Aorta (tissue), 5 donors: ENCODE data around the gene TGM4. TPM values are rescaled to one million over a fixed set of nuclear protein-coding genes. Genes with fewer than 3 reads are reported as not detected.

Source experiments
- ATAC-seq: fragments of 200-7000 bp; cut with Tn5 transposase; one replicate; pipeline ENCODE4 v1.9.1; 2022; ENCODE audit warnings: moderate library complexity; ENCODE audit not compliant: low FRiP score
- DNase-seq, 2 donors: peaks; one replicate each; pipeline ENCODE4 v3.0.0-alpha.2; 2020
- H3K27ac ChIP-seq, 2 donors: one replicate each; pipeline ENCODE4 v1.5.1; 2013; ENCODE audit warnings: low read length in 2 of 2, mild to moderate bottlenecking in 2 of 2, moderate library complexity in 2 of 2, control low read depth in 1 of 2, inconsistent platforms in 1 of 2, low read depth in 1 of 2
- H3K27me3 ChIP-seq, 2 donors: one replicate each; pipeline ENCODE4 v1.6.1; 2013; ENCODE audit warnings: control low read depth in 1 of 2, low read length in 1 of 2, mild to moderate bottlenecking in 1 of 2, moderate library complexity in 1 of 2; ENCODE audit not compliant: insufficient read depth in 2 of 2, control insufficient read depth in 1 of 2
- H3K36me3 ChIP-seq, 2 donors: one replicate each; pipeline ENCODE4 v1.6.1; 2013; ENCODE audit warnings: control low read depth in 1 of 2, low read length in 1 of 2, mild to moderate bottlenecking in 1 of 2; ENCODE audit not compliant: insufficient read depth in 2 of 2, control insufficient read depth in 1 of 2
- H3K4me1 ChIP-seq, 2 donors: one replicate each; pipeline ENCODE4 v1.6.1; 2013; ENCODE audit warnings: low read length in 2 of 2, control low read depth in 1 of 2, mild to moderate bottlenecking in 1 of 2, moderate library complexity in 1 of 2; ENCODE audit not compliant: insufficient read depth in 2 of 2, control insufficient read depth in 1 of 2
- H3K4me3 ChIP-seq, 2 donors: one replicate each; pipeline ENCODE4 v1.5.1; 2013; ENCODE audit warnings: low read length in 2 of 2, control low read depth in 1 of 2, mild to moderate bottlenecking in 1 of 2
- H3K9me3 ChIP-seq: one replicate; pipeline ENCODE4 v1.6.1; 2013; ENCODE audit warnings: mild to moderate bottlenecking, low read length; ENCODE audit not compliant: control insufficient read depth
- WGBS, 2 donors: extraction: QIAGEN DNeasy Blood & Tissue Kit; methylation state at CpG; one replicate each; pipeline ENCODE4 v1.1.7; 2013; 5-methylcytosine and 5-hydroxymethylcytosine counted together
- intact Hi-C, 2 donors: fragments of 100-400 bp; cut with DNase I; formaldehyde crosslinking; loops; one replicate each; pipeline versions ENCODE4 v1.14.2 to v1.15.0; 2022
- polyA plus RNA-seq, 2 donors: library from polyadenylated mRNA; stranded (reverse); fragments of 200-250 nt; gene quantifications; one replicate each; pipeline ENCODE4 v1.2.3, GENCODE V29; 2013
- total RNA-seq, 2 donors: library from RNA; stranded (reverse); fragmentation: NEBNext Ultra II Directional; extraction: Animal tissue kit (Norgen Biotek cat#: 25700); gene quantifications; one replicate each; pipeline ENCODE4 v1.2.1, GENCODE V29; 2021
- donor health status: healthy with polysubstance abuse.
- donor health status: Bipolar disorder and iron deficiency.
- donor health status: DM: no; HTN: no; CAD: no.
- donor health status: DM: no; HTN: no; CAD: no.
- donor health status: DM: yes; HTN: yes; CAD: no.

TGM4 gene
- total and polyA plus RNA-seq, 4 donors, result not detected

DNA sequence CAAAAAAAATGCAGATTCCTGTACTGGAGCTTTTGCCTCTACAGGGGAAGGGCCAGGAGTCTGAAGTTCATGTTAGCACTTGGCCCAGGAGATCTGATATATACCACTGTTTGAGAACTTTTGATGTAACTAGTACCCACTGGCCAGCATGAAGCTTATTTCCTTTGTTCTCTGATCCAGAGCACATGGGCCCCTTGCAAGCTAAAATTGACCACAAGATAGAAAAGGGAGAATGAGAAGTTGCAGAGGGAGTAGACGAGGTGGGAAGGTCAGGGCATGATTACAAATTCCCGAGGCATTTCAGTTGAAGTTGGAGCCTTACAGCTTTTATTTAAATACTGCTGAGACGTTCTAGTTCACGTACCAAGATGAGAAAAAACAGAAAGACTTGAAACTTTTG is 28.2 kb downstream of the TGM4 start:
- DNase-seq, result no peak
- ATAC-seq, result no peak
- H3K4me3 ChIP-seq, result no peak overlapping the region
- no peaks in the 10 kb centered on the region for H3K27me3 ChIP-seq
- H3K27ac ChIP-seq, result no peak overlapping the region
- H3K9me3 ChIP-seq, result peaks cover 1% of the 10 kb centered on the region
- H3K36me3 ChIP-seq, result no peaks in the 10 kb centered on the region
- 31 to 35% methylated on average over 4 of the region's 4 CpGs for WGBS, 2 donors
- intact Hi-C loops, result no loop called here
- H3K4me1 ChIP-seq, result no peaks in the 10 kb centered on the region

DNA sequence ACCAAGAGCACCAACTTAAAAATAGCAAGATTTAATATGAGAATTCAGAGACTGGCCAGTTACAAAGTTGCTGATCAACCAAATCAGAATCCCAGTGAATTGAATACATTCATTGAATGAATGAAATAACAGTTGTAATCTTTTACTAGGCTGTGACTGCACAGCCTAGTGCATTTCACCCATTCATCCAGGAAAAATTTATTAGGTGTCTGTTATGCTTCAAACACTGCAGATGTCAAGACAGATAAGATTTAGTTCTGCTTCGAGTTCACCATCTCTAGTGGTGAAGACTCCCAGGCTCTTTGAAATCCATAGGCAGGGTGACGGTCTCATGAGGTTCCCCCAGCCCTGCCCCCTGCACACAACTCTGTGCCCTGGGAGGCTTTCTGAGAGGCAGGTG is 28.9 kb downstream of the TGM4 start:
- Histone ChIP-seq H3K4me3 (no peak overlapping the region), H3K27me3 (no peaks in the 10 kb centered on the region), H3K4me1 (no peaks in the 10 kb centered on the region), H3K9me3 (peaks cover 1% of the 10 kb centered on the region), H3K36me3 (no peaks in the 10 kb centered on the region), H3K27ac (no peak overlapping the region)
- intact Hi-C loops, result no loop called here
- no peak for DNase-seq
- 43 to 51% methylated on average over 2 of the region's 2 CpGs for WGBS, 2 donors
- ATAC-seq, result no peak

DNA sequence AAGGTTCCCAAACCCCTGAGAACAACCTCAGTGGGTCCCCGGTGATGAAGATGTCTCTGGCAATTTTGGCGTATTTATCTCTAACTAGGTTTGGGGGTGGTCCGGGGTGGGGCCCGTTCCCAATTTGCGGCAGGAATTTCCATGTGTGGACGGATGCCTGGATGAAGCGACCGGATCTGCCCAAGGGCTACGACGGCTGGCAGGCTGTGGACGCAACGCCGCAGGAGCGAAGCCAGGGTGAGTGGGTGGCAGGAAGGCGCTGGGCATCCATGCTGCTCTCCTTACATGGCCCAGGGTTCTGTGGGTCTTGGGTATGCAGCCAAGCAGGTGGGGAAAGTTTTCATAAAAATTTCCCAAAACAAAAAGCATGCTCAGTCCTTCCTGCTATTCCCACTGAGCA is 29.3 kb downstream of the TGM4 start:
- 88% methylated on average over 15 of the region's 15 CpGs for WGBS, 2 donors
- intact Hi-C loops, result no loop called here
- no peak for ATAC-seq

DNA sequence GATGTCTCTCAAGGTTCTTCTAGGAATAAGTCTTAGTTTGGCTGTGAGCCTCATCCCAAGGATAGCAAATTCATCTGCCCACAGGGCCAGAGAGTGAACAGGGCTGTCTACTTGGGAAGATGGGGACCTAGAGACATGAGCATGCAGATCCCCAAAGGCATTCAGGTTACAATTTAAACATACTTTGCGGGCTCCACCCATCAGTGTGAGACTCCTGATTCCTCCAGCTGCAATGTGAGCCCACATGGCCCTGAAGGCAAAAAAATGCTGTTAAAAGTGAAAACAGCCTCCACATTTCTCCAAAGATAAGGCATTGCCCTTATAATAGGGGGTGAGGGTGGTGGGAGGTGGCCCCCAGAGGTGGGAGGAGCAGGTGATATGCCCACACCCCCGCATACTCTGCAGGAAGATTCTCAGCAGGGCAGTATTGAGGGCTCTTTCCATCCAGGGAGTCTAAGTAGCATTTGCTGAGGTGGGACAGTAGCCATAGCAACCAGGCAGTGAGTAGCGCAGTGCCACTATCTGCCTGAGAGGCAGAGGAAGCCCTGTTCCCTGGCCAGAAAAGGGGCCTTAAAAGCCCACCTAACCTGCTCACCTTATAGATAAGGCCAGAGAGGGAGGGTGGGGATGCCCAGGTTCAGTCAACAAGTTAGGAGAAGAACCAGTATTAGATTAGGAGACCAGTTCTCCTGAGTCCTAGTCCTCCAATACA is 31.2 kb downstream of the TGM4 start:
- Histone ChIP-seq H3K9me3 (peaks cover 1% of the 10 kb centered on the region), H3K27ac (no peak overlapping the region), H3K27me3 (no peaks in the 10 kb centered on the region), H3K4me1 (no peaks in the 10 kb centered on the region), H3K36me3 (no peaks in the 10 kb centered on the region), H3K4me3 (no peak overlapping the region)
- 87 to 89% methylated on average over 3 of the region's 3 CpGs for WGBS, 2 donors
- intact Hi-C loops, result no loop called here
- no peak for DNase-seq
- ATAC-seq, result no peak

More for the DNA sequence above, 29.3 kb downstream of the TGM4 start:
- DNase-seq, result no peak
- H3K9me3 ChIP-seq, result peaks cover 1% of the 10 kb centered on the region
- H3K27ac ChIP-seq, result no peak overlapping the region
- H3K27me3 ChIP-seq, result no peaks in the 10 kb centered on the region
- H3K4me3 ChIP-seq, result no peak overlapping the region
- H3K4me1 ChIP-seq, result no peaks in the 10 kb centered on the region
- no peaks in the 10 kb centered on the region for H3K36me3 ChIP-seq

DNA sequence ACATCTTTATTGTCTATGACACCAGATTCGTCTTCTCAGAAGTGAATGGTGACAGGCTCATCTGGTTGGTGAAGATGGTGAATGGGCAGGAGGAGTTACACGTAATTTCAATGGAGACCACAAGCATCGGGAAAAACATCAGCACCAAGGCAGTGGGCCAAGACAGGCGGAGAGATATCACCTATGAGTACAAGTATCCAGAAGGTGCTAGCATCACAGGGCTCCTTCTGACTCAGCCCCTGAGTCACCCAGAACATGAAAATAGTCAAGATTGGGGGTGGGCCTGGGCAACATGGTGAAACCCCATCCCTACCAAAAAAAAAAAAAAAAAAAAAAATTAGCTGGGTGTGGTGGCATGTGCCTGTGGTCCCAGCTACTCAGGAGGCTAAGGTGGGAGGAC is 32.6 kb downstream of the TGM4 start:
- Histone ChIP-seq H3K27me3 (no peaks in the 10 kb centered on the region), H3K36me3 (no peaks in the 10 kb centered on the region), H3K27ac (no peak overlapping the region), H3K9me3 (peaks cover 1% of the 10 kb centered on the region), H3K4me3 (no peak overlapping the region), H3K4me1 (no peaks in the 10 kb centered on the region)
- DNase-seq (no peak), ATAC-seq (no peak)
- 75 to 88% methylated on average over 4 of the region's 4 CpGs for WGBS, 2 donors
- intact Hi-C loops, result no loop called here

DNA sequence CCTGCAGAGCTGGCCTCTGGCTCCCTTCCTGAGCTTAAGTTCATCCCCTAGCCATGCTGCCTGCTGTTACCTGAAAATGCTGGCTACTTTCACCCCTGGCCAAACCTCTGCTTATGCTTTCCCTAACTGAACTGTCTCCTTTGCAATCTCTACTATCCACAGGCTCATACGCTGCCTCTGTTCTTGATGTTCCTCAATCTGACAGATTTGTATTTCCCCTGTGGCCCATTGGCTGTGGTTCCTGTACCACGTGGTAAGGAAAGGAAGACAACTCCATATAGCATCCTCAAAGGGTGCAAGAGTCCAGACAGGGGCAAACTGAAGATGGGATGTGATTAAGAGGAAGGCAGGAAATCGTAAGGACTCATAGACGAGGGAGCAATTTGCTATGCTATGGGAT is 33.2 kb downstream of the TGM4 start:
- ATAC-seq, result no peak
- Histone ChIP-seq H3K9me3 (peaks cover 1% of the 10 kb centered on the region), H3K27ac (no peak overlapping the region), H3K4me3 (no peak overlapping the region), H3K4me1 (no peaks in the 10 kb centered on the region), H3K27me3 (no peaks in the 10 kb centered on the region), H3K36me3 (no peaks in the 10 kb centered on the region)
- 65 to 67% methylated on average over 4 of the region's 4 CpGs for WGBS, 2 donors
- no peak for DNase-seq
- intact Hi-C loops, result no loop called here

DNA sequence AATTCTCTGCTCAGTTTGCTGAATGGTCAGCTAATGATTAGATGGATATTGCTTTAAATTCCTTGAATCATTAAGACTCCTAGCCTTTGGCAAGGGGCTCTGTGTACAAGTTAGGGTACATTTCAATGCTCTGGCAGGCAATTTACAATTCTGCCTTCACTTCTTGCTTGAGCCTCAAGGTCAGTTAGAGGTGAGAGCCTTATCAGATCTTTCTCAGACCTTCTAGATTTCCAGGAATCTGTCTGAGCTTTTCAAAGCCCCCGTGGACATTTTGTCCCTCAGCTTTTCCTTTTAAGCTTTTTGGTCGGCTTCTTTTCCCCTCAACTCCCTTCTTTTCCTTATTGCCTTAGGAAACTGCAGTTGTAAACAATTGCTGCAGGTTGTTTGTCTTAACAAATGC is 34.7 kb downstream of the TGM4 start:
- no peaks in the 10 kb centered on the region for H3K36me3 ChIP-seq
- DNase-seq, result no peak
- H3K27ac ChIP-seq, result no peak overlapping the region
- intact Hi-C loops, result no loop called here
- H3K4me1 ChIP-seq, result no peaks in the 10 kb centered on the region
- no peak overlapping the region for H3K4me3 ChIP-seq
- no peaks in the 10 kb centered on the region for H3K27me3 ChIP-seq
- 18 to 21% methylated on average over 2 of the region's 2 CpGs for WGBS, 2 donors
- no peak for ATAC-seq
- peaks cover 1% of the 10 kb centered on the region for H3K9me3 ChIP-seq

DNA sequence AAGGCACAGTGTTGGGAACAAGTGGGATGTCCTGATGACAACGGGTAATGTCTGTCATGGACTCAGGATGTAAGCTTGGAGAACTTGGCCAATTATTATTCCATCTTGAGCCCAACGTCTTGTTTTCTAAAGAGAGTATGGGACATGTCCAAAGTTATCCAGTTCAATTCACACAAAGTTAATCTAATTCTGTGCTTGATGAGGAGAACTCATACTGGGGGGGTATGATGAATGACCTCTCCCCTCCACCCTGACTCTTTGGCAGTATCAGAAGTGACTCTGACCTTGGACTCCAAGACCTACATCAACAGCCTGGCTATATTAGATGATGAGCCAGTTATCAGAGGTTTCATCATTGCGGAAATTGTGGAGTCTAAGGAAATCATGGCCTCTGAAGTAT is 36.3 kb downstream of the TGM4 start:
- Histone ChIP-seq H3K9me3 (peaks cover 1% of the 10 kb centered on the region), H3K4me3 (no peak overlapping the region), H3K27me3 (no peaks in the 10 kb centered on the region), H3K4me1 (no peaks in the 10 kb centered on the region), H3K27ac (no peak overlapping the region), H3K36me3 (no peaks in the 10 kb centered on the region)
- ATAC-seq (no peak), DNase-seq (no peak)
- WGBS, 2 donors, result 88 to 90% methylated on average over 3 of the region's 3 CpGs
- intact Hi-C loops, result loop anchor here (5.0 to 10.0 kb wide), 3 partner anchors 146 to 378 kb away; partner anchors contain the start of genes KIAA1143 (in 2 of the 2) and KIF15 (in 2 of the 2)

DNA sequence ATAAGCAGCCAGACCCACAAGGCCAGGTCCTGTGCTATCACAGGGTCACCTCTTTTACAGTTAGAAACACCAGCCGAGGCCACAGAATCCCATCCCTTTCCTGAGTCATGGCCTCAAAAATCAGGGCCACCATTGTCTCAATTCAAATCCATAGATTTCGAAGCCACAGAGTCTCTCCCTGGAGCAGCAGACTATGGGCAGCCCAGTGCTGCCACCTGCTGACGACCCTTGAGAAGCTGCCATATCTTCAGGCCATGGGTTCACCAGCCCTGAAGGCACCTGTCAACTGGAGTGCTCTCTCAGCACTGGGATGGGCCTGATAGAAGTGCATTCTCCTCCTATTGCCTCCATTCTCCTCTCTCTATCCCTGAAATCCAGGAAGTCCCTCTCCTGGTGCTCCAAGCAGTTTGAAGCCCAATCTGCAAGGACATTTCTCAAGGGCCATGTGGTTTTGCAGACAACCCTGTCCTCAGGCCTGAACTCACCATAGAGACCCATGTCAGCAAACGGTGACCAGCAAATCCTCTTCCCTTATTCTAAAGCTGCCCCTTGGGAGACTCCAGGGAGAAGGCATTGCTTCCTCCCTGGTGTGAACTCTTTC is 39.6 kb downstream of the TGM4 start:
- DNase-seq (peak; percentile 72 to 88), ATAC-seq (peak; percentile 65)
- H3K9me3 ChIP-seq, result no peaks in the 10 kb centered on the region
- H3K27ac ChIP-seq, result no peak overlapping the region
- intact Hi-C loops, result loop anchor here (2.0 to 10.0 kb wide), 4 partner anchors 149 to 382 kb away; partner anchors contain the start of genes KIAA1143 (in 2 of the 2) and KIF15 (in 2 of the 2)
- H3K4me3 ChIP-seq, result no peak overlapping the region
- peaks cover 0 to 1% of the 10 kb centered on the region in 2 donors for H3K36me3 ChIP-seq
- no peaks in the 10 kb centered on the region for H3K4me1 ChIP-seq
- H3K27me3 ChIP-seq, result no peaks in the 10 kb centered on the region
- 18 to 25% methylated on average over 4 of the region's 4 CpGs for WGBS, 2 donors
